GM21619 (cell line): ENCODE data around the gene BCL2A1.
"Not testable (repeated sequence)": the region's sequence is repeated elsewhere in the genome, so short reads cannot be mapped to it uniquely, and the experiment has no call there.

Experiments used
- ATAC-seq: cut with Tn5 transposase; IDR thresholded peaks from one replicate; pipeline ENCODE4 v1.9.1; 2021; ENCODE audit not compliant: unreplicated experiment

BCL2A1 gene

DNA sequence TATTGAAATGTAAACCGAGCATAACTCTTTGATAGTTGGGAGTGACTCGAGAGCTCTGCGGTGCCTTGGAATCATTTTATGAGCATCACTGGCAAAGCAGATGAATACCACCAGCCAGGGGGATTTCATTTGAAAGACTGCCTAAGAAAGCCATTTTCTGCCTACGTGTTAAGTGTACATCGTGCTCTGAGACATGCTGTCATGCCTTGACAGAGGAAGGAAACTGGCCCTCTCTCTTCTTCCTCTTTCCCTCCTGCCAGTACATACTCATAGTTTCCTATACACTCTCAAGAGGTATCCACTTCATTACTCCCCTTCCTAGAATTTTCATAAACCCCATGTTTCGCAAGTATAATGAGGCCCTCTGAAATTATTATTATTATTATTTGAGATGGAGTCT is 8.8 kb downstream of the BCL2A1 start:
- ATAC-seq, result no peak

DNA sequence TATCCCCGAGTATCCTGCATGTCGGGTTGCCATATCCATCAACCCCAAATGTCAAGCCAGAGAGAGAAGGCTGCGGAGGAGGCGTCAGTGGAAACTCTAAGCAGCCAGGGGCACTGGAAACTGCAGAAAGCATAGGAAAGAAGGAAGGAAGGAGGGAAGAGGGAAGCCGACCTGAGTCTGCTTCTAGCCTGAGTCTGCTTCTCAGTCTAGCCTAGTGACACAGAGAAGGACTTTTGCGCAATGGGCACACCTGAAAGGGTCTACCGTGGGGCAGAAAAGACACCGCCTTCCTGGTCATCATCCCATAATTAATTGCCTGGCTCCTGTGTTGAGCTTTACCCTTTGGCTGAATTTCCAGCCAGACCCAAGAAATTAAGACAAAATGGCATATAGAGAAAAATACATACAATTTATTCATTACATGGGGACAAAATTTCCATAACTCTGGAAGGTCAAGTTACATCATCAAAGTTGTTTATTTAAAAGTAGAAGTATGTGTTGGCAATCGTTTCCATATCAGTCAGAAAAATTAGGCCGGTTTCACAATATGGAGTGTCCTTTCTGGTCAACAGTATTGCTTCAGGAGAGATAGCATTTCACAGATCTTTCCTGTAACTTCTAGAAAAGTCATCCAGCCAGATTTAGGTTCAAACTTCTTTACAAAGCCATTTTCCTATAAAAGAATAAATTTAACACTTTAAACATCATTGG is 10.3 kb downstream of the BCL2A1 start:
- no peak for ATAC-seq

DNA sequence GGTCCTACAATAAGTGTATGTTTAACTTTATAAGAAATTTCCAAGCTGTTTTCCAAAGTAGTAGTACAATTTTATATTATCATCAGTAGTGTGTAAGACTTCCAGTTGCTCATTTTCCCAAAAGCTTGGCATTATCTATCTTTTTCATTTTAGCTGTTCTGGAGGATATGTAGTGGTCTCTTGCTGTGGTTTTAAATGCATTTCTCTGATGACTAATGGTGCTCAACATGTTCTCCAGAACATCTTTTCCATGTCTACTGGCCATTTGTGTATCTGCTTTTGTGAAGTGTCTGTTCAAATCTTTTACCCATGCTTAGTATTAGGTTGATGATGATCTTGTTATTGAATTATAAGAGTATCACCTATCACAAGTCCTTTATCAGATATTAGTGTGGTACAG is 13.3 kb downstream of the BCL2A1 start:
- ATAC-seq, result no peak

DNA sequence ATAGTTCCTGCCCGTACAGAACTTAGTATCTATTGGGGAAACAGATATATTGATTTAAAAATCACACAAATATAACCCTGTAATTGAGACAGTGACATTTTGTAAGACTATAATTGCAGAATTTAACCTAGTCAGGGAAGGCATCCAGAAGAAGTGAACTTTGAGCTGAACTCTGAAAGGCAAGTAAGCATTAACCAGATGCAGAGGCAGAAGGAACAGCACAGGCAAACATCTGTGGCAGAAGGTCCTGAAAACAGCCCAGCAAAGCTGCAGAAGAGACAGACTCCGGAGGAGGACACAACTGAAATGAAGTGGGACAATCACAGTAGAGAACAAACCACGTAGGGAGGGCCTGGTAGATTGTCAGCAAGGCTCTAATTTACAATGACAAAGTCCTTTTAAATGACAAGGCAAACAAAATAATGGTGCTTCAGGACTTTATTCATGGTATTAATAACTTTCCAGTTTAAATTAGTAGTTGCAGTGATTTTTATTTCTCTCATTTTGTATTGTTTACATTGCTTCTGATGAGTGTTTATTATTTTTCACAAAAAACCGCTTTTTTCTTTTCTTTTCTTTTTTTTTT is 14.5 kb downstream of the BCL2A1 start:
- ATAC-seq, result no peak

DNA sequence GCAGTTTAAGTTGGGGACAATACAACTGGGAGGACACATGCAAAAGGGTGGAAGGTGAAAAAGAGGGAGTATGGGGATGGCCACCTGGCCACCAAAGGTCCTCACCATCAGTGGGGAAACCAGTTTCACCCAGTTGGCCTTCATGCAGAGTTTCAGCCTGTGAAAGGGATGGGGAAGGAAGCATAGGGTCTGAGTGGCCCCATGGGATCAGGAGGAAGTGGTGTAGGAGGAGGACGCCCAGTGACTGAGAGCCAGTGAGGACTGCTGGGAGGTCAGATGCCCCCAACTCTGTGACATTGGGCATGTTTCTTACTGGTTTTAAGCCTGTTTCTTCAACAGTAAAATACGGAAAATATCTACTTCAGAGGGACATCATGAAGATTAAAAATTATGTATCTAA is 16.3 kb downstream of the BCL2A1 start:
- no peak for ATAC-seq

DNA sequence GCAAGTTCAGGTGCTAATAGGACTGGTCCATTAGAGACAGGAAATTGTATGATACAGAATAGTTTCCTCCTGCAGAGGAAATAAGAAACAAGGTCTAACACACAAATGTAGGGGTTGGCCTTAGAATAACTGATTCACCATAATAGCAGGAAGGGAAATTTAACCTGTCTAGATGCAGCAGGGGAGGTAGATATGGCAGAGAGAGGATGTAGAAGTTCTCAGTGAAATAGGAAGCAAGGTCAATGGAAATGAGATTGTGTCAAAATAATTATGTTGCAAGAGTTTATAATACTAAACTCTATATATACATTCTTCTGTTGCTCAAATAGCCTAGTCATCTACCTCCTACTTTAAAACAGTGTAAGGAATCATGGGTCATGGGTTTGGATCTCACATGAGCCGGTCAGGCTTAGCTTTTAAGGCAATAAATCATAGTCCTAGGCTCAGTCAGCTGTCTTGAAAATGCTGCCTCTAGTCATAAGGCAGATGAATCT is 17.0 kb downstream of the BCL2A1 start:
- no peak for ATAC-seq

DNA sequence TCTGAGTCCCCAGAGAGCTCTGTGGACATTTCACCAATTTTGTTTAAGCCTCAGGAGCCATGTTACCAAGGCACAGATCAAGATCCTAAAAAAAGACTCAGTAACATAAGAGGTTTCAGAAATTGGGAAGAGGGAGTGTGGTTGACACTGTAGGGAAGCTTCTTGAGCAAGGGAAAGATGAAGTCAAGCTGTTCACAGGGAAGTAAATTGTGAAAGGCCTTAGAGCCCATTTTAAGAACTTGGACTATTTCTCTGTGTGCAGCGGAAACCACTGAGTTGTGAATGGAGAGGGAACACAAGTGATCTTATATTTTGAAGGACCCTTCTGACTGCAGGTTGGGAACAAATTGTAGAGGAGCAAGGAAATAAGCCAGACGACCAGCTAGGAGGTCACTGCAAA is 18.7 kb downstream of the BCL2A1 start:
- ATAC-seq, result no peak

DNA sequence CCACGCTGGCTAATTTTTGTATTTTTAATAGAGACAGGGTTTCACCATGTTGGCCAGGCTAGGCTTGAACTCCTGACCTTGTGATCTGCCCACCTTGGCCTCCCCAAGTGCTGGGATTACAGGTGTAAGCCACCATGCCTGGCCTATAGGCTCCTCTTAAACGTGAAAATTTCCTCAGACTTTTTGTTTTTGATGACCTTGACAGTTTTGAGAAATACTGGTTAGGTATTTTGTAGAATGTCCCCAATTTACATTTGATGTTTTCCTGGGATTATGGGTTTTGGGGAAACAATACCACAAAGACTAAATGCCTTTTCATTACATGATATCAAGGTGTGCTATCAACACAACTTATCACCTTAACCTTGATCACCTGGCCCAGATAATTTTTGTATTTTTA is 20.7 kb downstream of the BCL2A1 start:
- ATAC-seq, result no peak

DNA sequence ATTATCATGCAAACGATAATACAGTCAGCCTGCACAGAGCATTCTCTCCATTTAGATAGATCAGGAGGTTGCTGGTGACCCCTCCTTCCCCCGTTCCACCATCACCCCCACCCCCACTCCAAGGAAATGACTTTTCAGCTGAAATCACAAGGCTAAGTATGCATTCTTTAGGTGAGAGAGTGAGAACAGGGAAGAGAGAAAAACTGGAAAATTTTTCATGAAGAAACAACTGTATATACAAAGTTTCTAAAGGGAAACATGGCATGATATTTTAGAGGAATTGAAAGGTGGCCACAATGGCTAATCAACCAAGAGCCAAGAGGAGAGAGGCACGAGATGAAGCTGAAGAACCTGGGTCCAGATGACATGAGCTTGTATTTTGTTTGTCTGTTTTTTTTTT is 22.2 kb downstream of the BCL2A1 start:
- ATAC-seq, result no peak

DNA sequence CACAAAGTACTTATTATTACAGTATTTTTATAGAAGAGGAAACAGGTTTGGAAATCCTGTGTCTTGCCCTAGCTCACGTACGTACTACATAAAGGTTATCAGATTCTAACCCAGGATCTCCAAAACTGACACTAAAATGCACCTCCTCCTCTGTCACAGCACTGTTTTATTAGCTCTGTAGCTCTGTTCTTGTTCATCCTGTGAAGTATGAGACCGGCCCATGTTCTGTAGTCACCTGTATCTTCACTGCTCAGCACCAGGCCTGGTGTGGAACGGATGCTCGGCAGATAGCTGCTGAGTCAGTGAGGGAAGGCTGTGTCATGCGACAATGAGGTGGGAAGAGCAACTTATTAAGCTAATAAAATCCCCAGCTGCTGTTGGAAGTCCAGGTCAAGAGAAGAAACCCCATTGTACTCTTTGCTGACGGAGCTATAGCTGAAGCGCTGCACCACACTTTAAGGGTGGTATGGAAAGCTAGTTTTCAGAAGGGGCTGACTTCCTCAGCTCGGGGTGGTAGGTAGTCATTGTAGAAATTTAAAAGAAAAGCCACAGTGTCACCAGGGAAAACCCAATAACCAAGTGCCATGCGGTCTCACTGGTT is 22.8 kb downstream of the BCL2A1 start:
- ATAC-seq, result peak; percentile 41

DNA sequence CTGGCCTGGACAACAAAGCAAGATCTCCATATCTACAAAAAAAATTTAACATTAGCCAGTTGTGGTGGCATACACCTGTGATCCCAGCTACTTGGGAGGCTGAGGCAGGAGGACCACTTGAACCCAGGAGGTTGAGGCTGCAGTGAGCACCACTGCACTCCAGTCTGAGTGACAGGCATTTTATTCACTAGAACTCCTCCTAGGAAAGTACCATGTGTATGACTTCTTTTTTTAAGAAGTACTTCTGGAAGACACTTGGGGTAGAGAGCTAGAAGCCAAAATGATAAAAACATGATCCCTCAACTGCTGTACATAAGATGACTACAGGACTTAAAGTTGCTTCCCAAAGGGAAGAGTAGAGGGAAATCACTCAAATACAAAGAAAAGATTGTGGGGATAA is 24.0 kb downstream of the BCL2A1 start:
- ATAC-seq, result no peak

DNA sequence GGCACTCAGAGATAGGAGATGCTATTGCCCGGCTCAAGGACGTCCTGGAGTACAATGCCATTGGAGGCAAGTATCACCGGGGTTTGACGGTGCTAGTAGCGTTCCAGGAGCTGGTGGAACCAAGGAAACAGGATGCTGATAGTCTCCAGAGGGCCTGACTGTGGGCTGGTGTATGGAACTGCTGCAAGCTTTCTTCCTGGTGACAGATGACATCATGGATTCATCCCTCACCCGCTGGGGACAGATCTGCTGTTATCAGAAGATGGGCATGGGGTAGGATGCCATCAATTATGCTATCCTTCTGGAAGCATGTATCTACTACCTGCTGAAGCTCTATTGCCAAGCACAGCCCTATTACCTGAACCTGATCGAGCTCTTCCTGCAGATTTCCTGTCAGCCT is 26.4 kb downstream of the BCL2A1 start:
- no peak for ATAC-seq

DNA sequence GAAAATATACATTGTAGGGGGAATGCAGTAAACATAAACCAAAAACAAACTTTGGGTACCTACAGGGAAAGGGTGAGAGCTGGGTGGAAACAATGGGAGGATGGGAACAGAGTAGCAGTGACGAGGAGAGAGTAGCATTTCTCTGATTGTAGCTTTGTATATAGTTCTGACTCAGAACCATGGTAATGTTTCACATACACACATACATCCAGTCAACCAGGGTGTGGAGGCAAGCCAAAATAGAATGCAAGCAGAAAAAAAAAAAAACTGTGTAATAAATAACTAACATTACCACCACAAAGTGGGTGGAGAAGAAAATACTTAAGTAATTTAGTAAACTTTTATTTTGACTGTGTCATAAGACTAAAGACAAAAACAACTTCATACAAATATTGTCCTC is 27.2 kb downstream of the BCL2A1 start:
- ATAC-seq, result peak; percentile 89

DNA sequence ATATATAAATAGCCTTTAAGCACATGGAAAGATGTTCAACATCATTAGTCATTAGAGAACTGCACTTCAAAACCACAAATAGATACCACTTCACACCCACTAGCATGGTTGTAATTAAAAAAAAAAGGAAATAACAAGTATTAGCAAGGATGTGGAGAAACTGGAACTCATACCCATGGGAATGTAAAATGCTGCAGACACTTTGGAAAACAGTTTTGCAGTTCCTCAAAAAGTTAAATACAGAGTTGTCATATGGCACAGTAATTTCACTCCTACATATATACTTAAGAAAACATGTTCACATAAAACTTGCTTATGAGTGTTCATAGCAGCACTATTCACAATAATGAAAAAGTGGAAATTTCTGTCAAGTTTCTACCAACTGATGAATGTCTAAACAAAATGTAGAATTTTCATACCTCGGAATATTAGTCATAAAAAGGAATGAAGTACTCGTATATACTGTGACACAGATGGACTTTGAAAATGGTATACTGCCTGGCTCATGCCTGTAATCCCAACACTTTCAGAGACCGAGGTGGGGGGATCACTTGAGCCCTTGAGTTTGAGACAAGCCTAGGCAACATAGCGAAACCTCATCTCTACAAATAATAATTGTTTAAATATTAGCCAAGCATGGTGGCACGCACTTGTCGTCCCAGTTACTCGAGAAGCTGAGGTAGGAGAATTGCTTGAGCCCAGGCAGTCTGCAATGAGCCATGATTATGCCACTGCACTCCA is 28.1 kb downstream of the BCL2A1 start:
- no peak for ATAC-seq

DNA sequence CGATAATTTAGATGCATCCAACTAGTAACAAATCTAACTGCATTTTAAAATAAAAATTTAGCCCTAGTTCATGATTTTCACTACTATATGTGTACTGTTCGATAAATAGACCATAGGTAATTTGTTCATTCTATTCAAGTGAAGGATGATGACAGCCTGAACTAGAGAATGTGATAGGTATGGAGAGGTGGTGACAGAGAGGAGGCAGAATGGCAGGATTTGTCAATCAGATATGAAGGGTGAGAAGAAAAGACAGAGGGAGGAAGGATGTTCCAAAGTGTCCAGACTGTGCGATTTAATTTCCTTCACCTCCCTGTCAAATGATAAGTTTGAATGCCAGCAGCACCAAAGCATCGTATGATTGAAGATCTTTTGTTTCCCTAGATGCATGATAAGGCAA is 31.6 kb downstream of the BCL2A1 start:
- no peak for ATAC-seq

DNA sequence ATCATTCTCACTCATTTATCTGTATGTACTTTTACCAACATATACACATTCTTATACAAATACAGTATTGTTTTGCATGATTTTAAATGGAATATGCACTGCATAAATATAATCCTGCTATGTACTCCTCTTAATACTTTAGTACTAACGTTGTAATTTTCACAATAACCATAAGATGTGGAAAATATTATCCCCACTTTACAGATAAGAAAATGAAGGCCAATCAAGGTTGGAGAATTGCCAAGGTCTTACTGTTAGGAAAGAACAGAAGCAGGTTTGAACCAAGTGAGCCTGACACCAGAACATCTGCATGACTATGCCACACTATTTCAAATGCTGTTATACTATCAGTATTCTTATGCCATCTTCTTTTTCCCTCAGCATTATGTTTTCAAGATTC is 32.9 kb downstream of the BCL2A1 start:
- no peak for ATAC-seq

DNA sequence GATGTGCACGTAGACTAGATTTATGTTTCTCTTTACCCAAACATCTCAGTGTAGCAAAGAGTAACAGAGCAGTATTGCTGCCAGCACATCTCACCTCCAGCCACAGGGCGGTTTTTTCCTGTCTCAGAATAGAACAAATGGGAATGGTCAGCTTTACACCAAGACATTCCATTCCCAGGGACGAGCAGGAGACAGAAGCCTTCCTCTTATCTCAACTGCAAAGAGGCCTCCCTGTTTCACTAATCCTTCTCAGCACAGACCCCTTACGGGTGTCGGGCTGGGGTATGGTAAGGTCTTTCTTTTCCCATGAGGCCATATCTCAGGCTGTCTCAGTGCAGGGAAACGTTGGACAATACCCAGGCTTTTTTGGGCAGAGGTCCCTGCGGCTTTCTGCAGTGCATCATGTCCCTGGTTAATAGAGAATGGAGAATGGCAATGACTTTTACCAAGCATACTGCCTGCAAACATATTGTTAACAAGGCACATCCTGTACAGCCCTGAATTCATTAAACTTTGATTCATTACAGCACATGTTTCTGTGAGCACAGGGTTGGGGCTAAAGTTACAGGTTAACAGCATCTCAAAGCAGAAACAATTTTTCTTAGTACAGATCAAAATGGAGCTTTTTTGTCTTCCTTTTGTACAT is 35.3 kb downstream of the BCL2A1 start:
- not testable (repeated sequence) for ATAC-seq

DNA sequence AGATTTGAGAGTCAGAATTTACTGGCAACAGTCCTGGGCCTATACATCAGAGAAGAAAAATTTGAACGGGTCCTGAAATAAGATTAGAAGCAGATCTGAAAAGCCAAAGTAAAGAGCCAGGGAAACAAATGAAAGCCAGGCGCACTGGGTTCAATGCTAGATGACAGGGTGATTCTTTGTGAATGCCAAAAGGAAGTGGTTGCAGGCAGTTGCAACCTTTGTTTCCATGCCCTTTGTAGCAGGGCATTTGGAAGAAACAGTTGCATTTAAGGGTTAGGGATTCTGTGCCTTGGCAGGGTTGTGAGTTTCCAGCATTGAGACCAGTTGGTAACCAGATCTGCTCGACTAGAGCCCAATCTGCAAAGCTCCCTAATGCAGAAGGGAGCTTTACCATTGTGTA is 37.8 kb downstream of the BCL2A1 start:
- no peak for ATAC-seq

DNA sequence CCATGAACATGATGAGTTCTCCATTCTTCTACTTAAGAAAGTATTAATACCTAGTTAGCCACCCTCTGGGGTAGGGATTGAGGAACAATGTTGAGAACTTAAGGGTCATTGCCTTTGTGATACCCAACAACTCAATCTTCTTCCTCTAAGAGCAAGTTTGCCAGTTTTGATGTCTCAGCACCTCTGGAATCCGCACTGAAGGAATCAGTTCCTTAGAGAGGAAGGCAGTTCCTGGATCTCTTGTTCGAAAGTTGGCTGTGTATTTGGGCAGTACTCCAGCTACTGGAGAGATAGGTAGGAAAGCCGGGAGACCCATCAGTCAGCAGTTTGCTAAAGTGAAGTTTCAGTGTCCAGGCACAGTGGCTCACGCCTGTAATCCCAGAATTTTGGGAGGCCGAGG is 38.5 kb downstream of the BCL2A1 start:
- ATAC-seq, result no peak

DNA sequence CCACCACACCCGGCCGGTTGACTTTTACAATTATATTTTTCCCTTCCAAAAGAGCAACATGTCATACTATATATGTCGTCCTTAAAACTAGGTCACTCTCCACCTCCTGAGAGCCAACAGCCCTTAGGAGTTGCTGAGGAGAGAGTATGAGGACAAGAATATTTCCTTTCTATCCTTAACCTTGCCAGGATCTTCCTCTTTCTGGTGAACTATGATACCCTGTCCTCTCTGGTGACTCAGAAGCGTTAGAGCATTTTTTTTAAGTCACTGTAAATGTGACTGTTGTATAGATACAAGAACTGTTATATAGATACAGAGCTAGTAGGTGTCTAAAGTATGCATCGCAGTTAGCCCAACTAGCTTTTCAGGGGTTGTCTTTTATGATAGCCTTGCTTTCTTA is 40.5 kb downstream of the BCL2A1 start:
- no peak for ATAC-seq

DNA sequence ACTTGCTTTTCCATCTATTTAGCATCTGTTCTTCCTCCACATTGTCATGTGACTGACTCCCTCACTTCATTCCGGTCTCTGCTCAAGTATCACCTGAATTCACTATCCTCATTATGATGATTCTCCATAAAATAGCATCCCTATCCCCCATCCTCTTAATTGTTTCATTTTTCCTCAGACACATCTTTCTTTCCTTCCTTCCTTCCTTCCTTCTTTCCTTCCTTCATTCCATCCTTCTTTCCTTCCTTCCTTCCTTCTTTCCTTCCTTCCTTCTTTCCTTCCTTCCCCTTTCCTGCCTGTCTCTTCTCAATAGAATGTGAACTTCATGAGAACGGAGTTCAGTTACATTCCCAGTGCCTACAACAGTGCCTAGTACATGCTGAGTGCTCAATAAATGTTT is 41.6 kb downstream of the BCL2A1 start:
- ATAC-seq, result no peak
